HCT116 (cell line): ENCODE measurements around the gene ABLIM1. TPM values are rescaled to one million over a fixed set of nuclear protein-coding genes. Genes with fewer than 3 reads are reported as not detected.

ENCODE experiments used
- ATAC-seq: fragments of 200-7000 bp; cut with Tn5 transposase; 2 replicates; pipeline ENCODE4 v1.9.1; 2020; ENCODE audit warnings: mild to moderate bottlenecking, moderate library complexity
- BruUV-seq: library from RNA; stranded (reverse); fragments of 400-500 nt; replicated peaks from 2 replicates; lab custom pipeline; 2021; lab: Mats Ljungman, UMichigan
- CTCF ChIA-PET: fragments of 300-600 bp; sonication (Branson Sonifier 250); formaldehyde crosslinking; loops from one replicate; lab custom pipeline; 2021; ENCODE audit warnings: antibody characterized with exemption; lab: Charles Lee
- POLR2A ChIA-PET: fragments of 300-600, 350-600 bp; sonication (Branson Sonifier 250); formaldehyde crosslinking; loops from one replicate; lab custom pipeline; 2021; ENCODE audit warnings: antibody characterized with exemption; lab: Charles Lee
- RAD21 ChIA-PET, 2 experiments: fragments of 300-600 bp; sonication (Branson Sonifier 250); formaldehyde crosslinking; loops; one replicate each; lab custom pipeline; 2023; ENCODE audit warnings: low total read pairs in 2 of 2; ENCODE audit not compliant: uncharacterized antibody in 2 of 2, unreplicated experiment in 2 of 2, low non-redundant PET in 1 of 2; lab: Charles Lee
- DNase-seq: peaks from one replicate; pipeline ENCODE4 v3.0.0-alpha.2; 2010; ENCODE audit warnings: low read depth, low spot score
- H2AFZ ChIP-seq: fragments of 200-600 bp; shearing (Covaris generic), sonication (generic); 2 replicates; pipeline ENCODE4 v1.6.1; 2017; ENCODE audit warnings: low read depth, mixed run types, mixed read lengths, antibody characterized with exemption, low read length; ENCODE audit not compliant: poor library complexity, severe bottlenecking
- H3K27ac ChIP-seq: 2 replicates; pipeline ENCODE4 v1.5.1; 2012; ENCODE audit warnings: low read depth, low read length
- H3K27me3 ChIP-seq: fragments of 200-600 bp; sonication (generic); 2 replicates; pipeline ENCODE4 v1.6.1; 2016; ENCODE audit warnings: mixed run types, low read length, mixed read lengths; ENCODE audit not compliant: insufficient read depth
- H3K36me3 ChIP-seq, 2 experiments: fragments of 200-500 bp in 1 of 2; fragments of 200-600 bp in 1 of 2; sonication (Bioruptor generic) in 1 of 2; sonication (generic) in 1 of 2; 2 replicates each; pipeline versions ENCODE4 v1.5.1 to v1.6.1; 2014 to 2016; ENCODE audit warnings: low read length in 2 of 2, inconsistent platforms in 1 of 2, mixed read lengths in 1 of 2, mixed run types in 1 of 2; ENCODE audit not compliant: insufficient read depth in 2 of 2, control insufficient read depth in 1 of 2
- H3K4me1 ChIP-seq, 2 experiments: fragments of 200-600 bp in 1 of 2; sonication (generic) in 1 of 2; 2 replicates each; pipeline versions ENCODE4 v1.5.1 to v1.6.1; 2012 to 2017; ENCODE audit warnings: low read length in 2 of 2, inconsistent platforms in 1 of 2, mild to moderate bottlenecking in 1 of 2, mixed read lengths in 1 of 2, mixed run types in 1 of 2, moderate library complexity in 1 of 2; ENCODE audit not compliant: insufficient read depth in 2 of 2, control insufficient read depth in 1 of 2
- H3K4me2 ChIP-seq: fragments of 200-600 bp; sonication (generic); 2 replicates; pipeline ENCODE4 v1.6.1; 2017; ENCODE audit warnings: mixed run types, low read length, mixed read lengths
- H3K4me3 ChIP-seq, 2 experiments: fragments of 200-600 bp in 1 of 2; sonication (generic) in 1 of 2; replicated peaks in 1 of 2; 2 replicates each; pipeline ENCODE4 v1.5.1; 2011 to 2016; ENCODE audit warnings: low read length in 2 of 2, control low read depth in 1 of 2, low read depth in 1 of 2, mild to moderate bottlenecking in 1 of 2, mixed read lengths in 1 of 2, mixed run types in 1 of 2
- H3K79me2 ChIP-seq: fragments of 200-600 bp; sonication (generic); 2 replicates; pipeline ENCODE4 v1.6.1; 2017; ENCODE audit warnings: mild to moderate bottlenecking, mixed run types, low read length, moderate library complexity, mixed read lengths; ENCODE audit not compliant: insufficient read depth
- H3K9ac ChIP-seq: fragments of 200-600 bp; sonication (generic); 2 replicates; pipeline ENCODE4 v1.6.1; 2016; ENCODE audit warnings: low read length, mixed read lengths
- H3K9me2 ChIP-seq: fragments of 200-600 bp; sonication (generic), shearing (Covaris generic); 2 replicates; pipeline ENCODE4 v1.6.1; 2017; ENCODE audit warnings: mixed run types, mild to moderate bottlenecking, moderate library complexity; ENCODE audit not compliant: insufficient read depth
- H3K9me3 ChIP-seq, 2 experiments: fragments of 200-500 bp in 1 of 2; fragments of 200-600 bp in 1 of 2; sonication (Bioruptor generic) in 1 of 2; sonication (generic) in 1 of 2; 2 replicates each; pipeline ENCODE4 v1.6.1; 2014 to 2017; ENCODE audit warnings: low read length in 2 of 2, mixed read lengths in 2 of 2, inconsistent platforms in 1 of 2, low read depth in 1 of 2, mild to moderate bottlenecking in 1 of 2, mixed run types in 1 of 2, moderate library complexity in 1 of 2; ENCODE audit not compliant: control insufficient read depth in 1 of 2, insufficient read depth in 1 of 2
- H4K20me1 ChIP-seq: fragments of 200-600 bp; sonication (generic), shearing (Covaris generic); 2 replicates; pipeline ENCODE4 v1.6.1; 2017; ENCODE audit warnings: mixed run types, mild to moderate bottlenecking, moderate library complexity; ENCODE audit not compliant: insufficient read depth
- CBX3 ChIP-seq: IDR thresholded peaks from 2 replicates; pipeline ENCODE4 v1.6.1; 2012; ENCODE audit warnings: low read depth
- CEBPB ChIP-seq: IDR thresholded peaks from 2 replicates; pipeline ENCODE4 v1.6.1; 2012; ENCODE audit warnings: low read depth
- CTCF ChIP-seq, 3 experiments: fragments of 200-600 bp in 1 of 3; sonication (generic) in 1 of 3; IDR thresholded peaks in 2 of 3; conservative IDR thresholded peaks in 1 of 3; 2 replicates each; pipeline ENCODE4 v1.5.1; 2012 to 2017; ENCODE audit warnings: low read depth in 2 of 3, low read length in 2 of 3, antibody characterized with exemption in 1 of 3, borderline replicate concordance in 1 of 3, control low read depth in 1 of 3, mild to moderate bottlenecking in 1 of 3, mixed read lengths in 1 of 3, mixed run types in 1 of 3, moderate library complexity in 1 of 3; ENCODE audit not compliant: insufficient read depth in 1 of 3
- EGR1 ChIP-seq: IDR thresholded peaks from 2 replicates; pipeline ENCODE4 v1.6.1; 2012; ENCODE audit warnings: low read depth
- EZH2phosphoT487 ChIP-seq: fragments of 200-600 bp; IDR thresholded peaks from 2 replicates; pipeline ENCODE4 v1.6.1; 2018; ENCODE audit warnings: antibody characterized with exemption, borderline replicate concordance
- FOSL1 ChIP-seq: IDR thresholded peaks from 2 replicates; pipeline ENCODE4 v1.6.1; 2012; ENCODE audit warnings: low read depth
- JUND ChIP-seq: IDR thresholded peaks from 2 replicates; pipeline ENCODE4 v1.6.1; 2012
- POLR2A ChIP-seq: IDR thresholded peaks from 2 replicates; pipeline ENCODE4 v1.7.0; 2011; ENCODE audit warnings: borderline replicate concordance; ENCODE audit not compliant: insufficient read depth, insufficient read length; ENCODE audit errors: extremely low read depth
- SIN3A ChIP-seq: IDR thresholded peaks from 2 replicates; pipeline ENCODE4 v1.6.1; 2012; ENCODE audit warnings: low read depth
- SP1 ChIP-seq: IDR thresholded peaks from 2 replicates; pipeline ENCODE4 v1.6.1; 2012; ENCODE audit warnings: low read depth
- SRF ChIP-seq: IDR thresholded peaks from 2 replicates; pipeline ENCODE4 v1.6.1; 2012; ENCODE audit warnings: low read depth
- YY1 ChIP-seq: IDR thresholded peaks from 2 replicates; pipeline ENCODE4 v1.6.1; 2011; ENCODE audit warnings: low read length, low read depth, moderate library complexity, mild to moderate bottlenecking; ENCODE audit not compliant: insufficient replicate concordance; ENCODE audit errors: extremely low read depth
- ZBTB33 ChIP-seq: IDR thresholded peaks from 2 replicates; pipeline ENCODE4 v1.6.1; 2011; ENCODE audit warnings: mild to moderate bottlenecking, low read length, moderate library complexity; ENCODE audit not compliant: insufficient replicate concordance; ENCODE audit errors: extremely low read depth
- ZFX ChIP-seq: fragments of 450-650 bp; IDR thresholded peaks from 2 replicates; pipeline ENCODE4 v1.6.1; 2017
- ZNF274 ChIP-seq: fragments of 200-500 bp; sonication (Bioruptor generic); IDR thresholded peaks from 2 replicates; pipeline ENCODE4 v1.6.1; 2014; ENCODE audit warnings: mild to moderate bottlenecking, low read depth, low read length, inconsistent platforms
- intact Hi-C: fragments of 100-400 bp; cut with micrococcal nuclease; formaldehyde crosslinking; loops from 2 replicates; pipeline ENCODE4 v1.10.0; 2022
- total RNA-seq: library from RNA; stranded (reverse); gene quantifications from one replicate; pipeline ENCODE4 v1.2.1, GENCODE V29; 2021; ENCODE audit not compliant: unreplicated experiment

Gene ABLIM1
- total RNA-seq, 1 experiment from 2014 or later, result 96.2 TPM

- no peak overlapping the region for H2AFZ ChIP-seq
- BruUV-seq, result no TSS peak
- no peaks in the 10 kb centered on the region for H3K27me3 ChIP-seq
- H3K4me2 ChIP-seq, result no peak overlapping the region
- ATAC-seq (no peak), DNase-seq (no peak)
- no peak overlapping the region for H3K9ac ChIP-seq
- TF ChIP-seq EZH2phosphoT487 (no peak), CBX3 (no peak), CEBPB (no peak), EGR1 (no peak), POLR2A (no peak), ZBTB33 (no peak), SIN3A (no peak), FOSL1 (no peak), ZFX (no peak), JUND (no peak), SRF (no peak), ZNF274 (no peak), YY1 (no peak), CTCF (IDR thresholded peaks at IDR 0.05 in 2 of 3, conservative IDR thresholded peaks at IDR 0.05 in 1 of 3; ENCODE audit: borderline replicate concordance in 1 of 3, insufficient read depth in 1 of 3, low read depth in 2 of 3, low read length in 2 of 3) (no peak), SP1 (no peak)
- ChIA-PET RAD21 (no interaction called here), POLR2A (no interaction called here), CTCF (interaction anchor here (0.7 to 0.9 kb wide), 2 partner anchors 8 to 339 kb away, joined by 3 read pairs; no protein-coding TSS in a partner anchor)
- intact Hi-C loops, result no loop called here
- no peaks in the 10 kb centered on the region for H3K36me3 ChIP-seq
- no peaks in the 10 kb centered on the region for H3K79me2 ChIP-seq
- no peaks in the 10 kb centered on the region for H3K9me3 ChIP-seq
- no peak overlapping the region for H3K27ac ChIP-seq
- H3K9me2 ChIP-seq, result no peaks in the 10 kb centered on the region
- H3K4me1 ChIP-seq, result peaks cover 0 to 3% of the 10 kb centered on the region in 2 experiments; a peak in 1 of 4 replicates
- H3K4me3 ChIP-seq, result no peak overlapping the region
- H4K20me1 ChIP-seq, result no peaks in the 10 kb centered on the region
Observed at GRCh38 chr10:114642729-114643128, 15.3 kb downstream of the ABLIM1 start.
